Fibroblast of the conjunctiva (primary cell): Measurements from ENCODE around the gene ACRBP.
"Not testable (repeated sequence)": the region's sequence is repeated elsewhere in the genome, so short reads cannot be mapped to it uniquely, and the experiment has no call there.

Experiments
- DNase-seq: peaks from one replicate; pipeline ENCODE4 v3.0.0-alpha.2; 2010; ENCODE audit warnings: low read depth

Gene ACRBP

DNA sequence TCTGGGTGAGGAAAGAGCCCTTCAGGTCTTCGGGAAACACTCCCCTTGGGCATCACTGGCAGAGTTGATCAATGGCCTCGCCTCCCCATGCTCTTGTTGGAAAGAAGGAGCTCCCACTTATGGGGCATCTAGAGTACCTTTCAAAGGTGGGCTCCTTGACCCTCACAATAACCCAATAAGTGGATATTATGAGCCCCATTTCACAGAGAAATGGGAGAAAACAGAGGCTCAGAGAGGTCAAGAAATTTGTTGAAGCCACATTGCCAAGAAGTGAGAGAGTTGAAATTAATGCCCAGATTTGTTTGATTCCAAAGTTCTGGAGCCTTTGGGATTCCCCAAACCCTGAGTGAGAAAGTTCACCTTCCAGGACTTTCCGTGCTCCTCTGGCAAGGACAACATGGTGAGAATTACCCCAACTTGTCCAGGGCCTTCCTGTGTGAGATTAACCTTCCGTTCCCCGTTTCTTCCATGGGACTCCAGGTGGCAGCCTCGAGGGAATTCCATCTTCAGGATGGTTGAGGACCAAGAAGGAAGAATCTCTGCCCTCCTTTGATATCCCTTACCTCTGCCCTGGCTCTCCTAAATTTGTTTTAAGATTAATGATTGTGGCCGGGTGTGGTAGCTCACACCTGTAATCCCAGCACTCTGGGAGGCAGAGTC lies 32.6 kb downstream of the ACRBP start:
- DNase-seq = no peak

GRCh38 chr12:6613776-6614512 lies 33.3 kb downstream of the ACRBP start:
- DNase-seq = peak; percentile 99

- peak; percentile 55 for DNase-seq
These were observed 34.0 kb downstream of the ACRBP start for GRCh38 chr12:6613015-6613775.

DNA sequence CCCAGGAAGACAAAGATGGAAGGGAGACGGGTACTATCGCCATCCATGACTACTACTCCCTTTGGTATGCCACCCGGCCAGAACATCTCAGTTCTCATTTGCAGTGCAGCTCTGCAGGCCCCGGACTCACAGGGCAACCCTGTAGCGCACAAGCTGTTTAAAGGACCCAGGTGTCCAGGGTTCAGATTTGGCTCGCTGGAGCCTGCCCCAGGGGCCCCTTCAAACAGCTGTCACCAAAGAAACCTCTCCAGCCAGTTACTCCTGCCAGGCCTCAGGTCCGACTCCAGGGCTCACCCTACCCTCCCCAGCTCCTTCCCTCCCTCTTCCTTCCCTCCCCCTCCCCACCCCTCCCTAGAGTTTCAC lies 34.6 kb downstream of the ACRBP start:
- no peak for DNase-seq

DNA sequence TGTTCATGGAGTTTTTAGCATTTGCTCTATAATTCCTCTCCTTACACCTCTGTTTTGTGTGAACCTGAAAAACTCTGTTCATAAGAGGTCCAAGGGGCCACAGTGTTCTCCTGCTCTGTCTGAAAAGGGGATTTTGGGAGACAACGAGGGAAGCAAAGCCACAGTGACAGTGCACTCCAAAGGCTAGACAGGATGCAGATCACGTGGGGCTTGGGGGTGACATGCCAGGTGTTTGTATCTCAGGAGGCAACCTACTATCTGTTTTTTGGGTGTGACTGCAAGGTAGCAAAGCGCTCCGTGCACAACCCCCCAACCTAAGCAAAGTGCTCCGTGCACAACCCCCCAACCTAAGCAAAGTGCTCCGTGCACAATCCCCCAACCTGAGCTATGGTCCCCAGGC lies 35.0 kb downstream of the ACRBP start:
- DNase-seq = no peak

GRCh38 chr12:6608592-6609281 lies 38.5 kb downstream of the ACRBP start:
- DNase-seq = no peak

GRCh38 chr12:6607751-6608591 lies 39.3 kb downstream of the ACRBP start:
- no peak for DNase-seq

GRCh38 chr12:6606331-6607131 lies 40.7 kb downstream of the ACRBP start:
- DNase-seq = no peak

- no peak for DNase-seq
These were observed 41.6 kb downstream of the ACRBP start for GRCh38 chr12:6605421-6606330.

DNA sequence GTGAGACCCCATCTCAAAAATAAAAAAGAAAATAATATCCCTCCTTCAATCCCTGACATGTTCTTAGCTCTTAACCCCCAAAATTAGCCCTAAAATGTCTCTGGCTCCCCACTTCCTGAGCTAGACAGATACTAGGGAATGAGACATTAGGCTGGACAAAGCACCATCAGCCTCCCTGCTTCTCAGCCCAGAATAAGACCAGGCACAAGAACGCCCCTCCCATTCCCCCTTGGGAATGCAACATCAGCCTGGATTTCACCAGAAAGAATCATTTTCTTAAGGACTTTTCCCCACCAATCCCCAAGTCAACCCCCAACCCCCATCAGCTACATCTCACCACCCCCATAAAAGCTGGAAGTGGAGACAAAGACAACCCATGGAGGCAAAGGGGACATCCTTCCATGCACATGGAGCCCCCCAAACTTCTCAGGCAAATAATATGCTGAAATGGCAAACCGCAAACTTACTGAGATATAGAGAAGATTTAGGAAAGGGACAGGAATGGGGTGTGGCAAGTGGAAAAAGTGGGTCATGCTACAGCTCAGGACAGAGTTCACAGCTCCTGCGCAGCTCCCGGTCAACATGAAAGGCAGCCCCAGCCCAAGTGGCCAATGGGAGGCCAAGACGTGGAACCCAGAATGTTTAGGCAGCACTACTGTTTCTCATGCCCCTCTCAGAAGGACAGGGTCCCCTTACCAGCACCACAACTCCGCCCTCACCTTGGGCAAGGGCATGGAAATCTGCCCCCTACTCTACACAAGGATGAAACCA lies 42.8 kb downstream of the ACRBP start:
- no peak for DNase-seq

- no peak for DNase-seq
These were observed 44.1 kb downstream of the ACRBP start for GRCh38 chr12:6603095-6603567.

- DNase-seq = no peak
These were observed 44.7 kb downstream of the ACRBP start for GRCh38 chr12:6602526-6602925.

- not testable (repeated sequence) for DNase-seq
These were observed 51.6 kb downstream of the ACRBP start for GRCh38 chr12:6595673-6596072.

DNA sequence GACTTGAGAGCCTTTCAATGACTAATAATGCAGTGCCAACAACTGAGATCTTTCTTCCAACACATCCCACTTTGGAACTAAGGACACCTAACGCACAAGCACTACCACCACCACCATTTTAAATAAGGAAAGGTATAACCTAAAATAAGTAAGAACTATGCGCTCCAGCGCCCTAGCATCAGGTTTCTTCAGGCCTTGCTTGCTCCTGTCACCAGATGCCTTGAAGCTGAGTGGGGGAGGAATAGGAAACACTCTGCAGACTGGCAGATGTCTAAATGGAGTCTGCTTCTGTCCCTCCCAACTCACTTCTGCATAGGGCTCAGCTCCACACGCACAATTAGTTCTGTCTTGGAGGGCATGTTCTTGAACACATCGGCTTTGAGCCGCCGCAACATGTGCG lies 55.1 kb downstream of the ACRBP start:
- DNase-seq = no peak
